HEK293T (cell line): ENCODE results near the gene KIF3A.

ENCODE experiments used
- CTCF ChIA-PET: fragments of 350-600 bp; formaldehyde crosslinking; extraction: SDS; loops from one replicate; lab custom pipeline; 2021; ENCODE audit warnings: antibody characterized with exemption, inconsistent platforms; lab: Yijun Ruan, JAX
- POLR2A ChIA-PET: fragments of 350-600 bp; formaldehyde crosslinking; extraction: SDS; loops from one replicate; lab custom pipeline; 2020; ENCODE audit warnings: antibody characterized with exemption, inconsistent platforms; lab: Yijun Ruan, JAX
- DNase-seq: peaks from one replicate; pipeline ENCODE4 v3.0.0; 2012; ENCODE audit warnings: mixed read lengths; ENCODE audit errors: extremely low spot score
- ARNT ChIP-seq: fragments of 450-650 bp; IDR thresholded peaks from 2 replicates; pipeline ENCODE4 v1.6.1; 2017; ENCODE audit warnings: mild to moderate bottlenecking
- BHLHE40 ChIP-seq: fragments of 450-650 bp; IDR thresholded peaks from 2 replicates; pipeline ENCODE4 v1.6.1; 2016; ENCODE audit warnings: mild to moderate bottlenecking, moderate library complexity, borderline replicate concordance
- CTBP1 ChIP-seq: fragments of 450-650 bp; IDR thresholded peaks from 2 replicates; pipeline ENCODE4 v1.6.1; 2016; ENCODE audit warnings: borderline replicate concordance
- ELF4 ChIP-seq: fragments of 450-650 bp; IDR thresholded peaks from 2 replicates; pipeline ENCODE4 v1.6.1; 2017; ENCODE audit warnings: antibody characterized with exemption
- FOXA1 ChIP-seq: fragments of 450-650 bp; IDR thresholded peaks from 2 replicates; pipeline ENCODE4 v1.6.1; 2016; ENCODE audit warnings: mild to moderate bottlenecking
- FOXK2 ChIP-seq: fragments of 450-650 bp; IDR thresholded peaks from 2 replicates; pipeline ENCODE4 v1.6.1; 2016; ENCODE audit warnings: mild to moderate bottlenecking
- FOXM1 ChIP-seq: fragments of 450-650 bp; IDR thresholded peaks from 2 replicates; pipeline ENCODE4 v1.6.1; 2017; ENCODE audit warnings: mild to moderate bottlenecking, borderline replicate concordance
- HDGF ChIP-seq: fragments of 450-650 bp; IDR thresholded peaks from 2 replicates; pipeline ENCODE4 v1.6.1; 2017; ENCODE audit warnings: antibody characterized with exemption, borderline replicate concordance
- L3MBTL2 ChIP-seq: fragments of 450-650 bp; conservative IDR thresholded peaks from 2 replicates; pipeline ENCODE4 v1.6.1; 2016; ENCODE audit warnings: mild to moderate bottlenecking
- LEF1 ChIP-seq: fragments of 450-650 bp; IDR thresholded peaks from 2 replicates; pipeline ENCODE4 v1.6.1; 2017; ENCODE audit warnings: mild to moderate bottlenecking, borderline replicate concordance
- NFRKB ChIP-seq: fragments of 450-650 bp; IDR thresholded peaks from 2 replicates; pipeline ENCODE4 v1.6.1; 2016; ENCODE audit warnings: mild to moderate bottlenecking, moderate library complexity
- SP1 ChIP-seq: fragments of 450-650 bp; IDR thresholded peaks from 2 replicates; pipeline ENCODE4 v1.6.1; 2017
- SUZ12 ChIP-seq: fragments of 450-650 bp; IDR thresholded peaks from 2 replicates; pipeline ENCODE4 v1.6.1; 2016; ENCODE audit warnings: mild to moderate bottlenecking
- TARDBP ChIP-seq: fragments of 450-650 bp; IDR thresholded peaks from 2 replicates; pipeline ENCODE4 v1.6.1; 2016
- ZNF384 ChIP-seq: fragments of 450-650 bp; IDR thresholded peaks from 2 replicates; pipeline ENCODE4 v1.6.1; 2016
- TF ChIP-seq, protein P1 (sequence below): fragments of 450-650 bp; IDR thresholded peaks from 2 replicates; pipeline ENCODE4 v1.6.1; 2016

KIF3A gene

GRCh38 chr5:132671000-132671399 is 66.3 kb downstream of the KIF3A start:
- DNase-seq = no peak
- CTCF ChIA-PET = no interaction called here
- TF ChIP-seq NFRKB (no peak), SUZ12 (no peak), FOXA1 (no peak), L3MBTL2 (no peak), ARNT (no peak), BHLHE40 (no peak), ZNF384 (no peak), FOXM1 (no peak), TARDBP (no peak), LEF1 (no peak), SP1 (no peak), FOXK2 (no peak), HDGF (no peak), ELF4 (no peak)
- TF ChIP-seq, protein P1, sequence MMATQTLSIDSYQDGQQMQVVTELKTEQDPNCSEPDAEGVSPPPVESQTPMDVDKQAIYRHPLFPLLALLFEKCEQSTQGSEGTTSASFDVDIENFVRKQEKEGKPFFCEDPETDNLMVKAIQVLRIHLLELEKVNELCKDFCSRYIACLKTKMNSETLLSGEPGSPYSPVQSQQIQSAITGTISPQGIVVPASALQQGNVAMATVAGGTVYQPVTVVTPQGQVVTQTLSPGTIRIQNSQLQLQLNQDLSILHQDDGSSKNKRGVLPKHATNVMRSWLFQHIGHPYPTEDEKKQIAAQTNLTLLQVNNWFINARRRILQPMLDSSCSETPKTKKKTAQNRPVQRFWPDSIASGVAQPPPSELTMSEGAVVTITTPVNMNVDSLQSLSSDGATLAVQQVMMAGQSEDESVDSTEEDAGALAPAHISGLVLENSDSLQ = no peak
- POLR2A ChIA-PET = no interaction called here

GRCh38 chr5:132669966-132670882 is 67.1 kb downstream of the KIF3A start:
- POLR2A ChIA-PET = interaction anchor here (1.4 kb wide), 1 partner anchor 8 kb away, joined by 3 read pairs; no protein-coding TSS in a partner anchor
- CTCF ChIA-PET = no interaction called here
- TF ChIP-seq ARNT (no peak), SP1 (no peak), TARDBP (no peak), LEF1 (no peak), L3MBTL2 (no peak), BHLHE40 (no peak), SUZ12 (no peak), ELF4 (no peak), NFRKB (no peak), FOXM1 (no peak), ZNF384 (no peak), HDGF (no peak), FOXK2 (no peak), FOXA1 (no peak)
- TF ChIP-seq, protein P1 = no peak
- DNase-seq = no peak

DNA sequence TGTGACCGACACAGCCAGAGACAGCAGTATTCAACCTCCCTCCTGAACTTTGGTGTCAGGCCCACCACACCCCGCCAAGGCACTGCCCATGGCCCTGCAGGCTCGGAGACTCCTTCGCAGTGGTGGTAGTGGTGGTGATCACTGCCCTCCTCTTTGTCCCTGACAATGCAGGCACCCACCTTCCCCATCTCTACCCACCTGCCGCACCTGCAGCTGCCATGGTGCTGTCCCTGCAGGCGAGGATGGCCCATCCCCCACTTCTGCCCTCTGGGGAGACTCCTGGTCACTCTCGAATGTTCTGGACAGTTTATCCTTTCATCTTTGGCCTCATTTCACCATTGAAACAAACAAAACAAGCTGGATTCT is 67.9 kb downstream of the KIF3A start:
- TF ChIP-seq HDGF (no peak), LEF1 (no peak), SP1 (no peak), SUZ12 (no peak), CTBP1 (no peak), ZNF384 (no peak), NFRKB (no peak), TARDBP (no peak)
- TF ChIP-seq, protein P1 = no peak
- no peak for DNase-seq
- ChIA-PET CTCF (no interaction called here), POLR2A (interaction anchor here (1.4 kb wide), 1 partner anchor 9 kb away, joined by 3 read pairs; no protein-coding TSS in a partner anchor)

DNA sequence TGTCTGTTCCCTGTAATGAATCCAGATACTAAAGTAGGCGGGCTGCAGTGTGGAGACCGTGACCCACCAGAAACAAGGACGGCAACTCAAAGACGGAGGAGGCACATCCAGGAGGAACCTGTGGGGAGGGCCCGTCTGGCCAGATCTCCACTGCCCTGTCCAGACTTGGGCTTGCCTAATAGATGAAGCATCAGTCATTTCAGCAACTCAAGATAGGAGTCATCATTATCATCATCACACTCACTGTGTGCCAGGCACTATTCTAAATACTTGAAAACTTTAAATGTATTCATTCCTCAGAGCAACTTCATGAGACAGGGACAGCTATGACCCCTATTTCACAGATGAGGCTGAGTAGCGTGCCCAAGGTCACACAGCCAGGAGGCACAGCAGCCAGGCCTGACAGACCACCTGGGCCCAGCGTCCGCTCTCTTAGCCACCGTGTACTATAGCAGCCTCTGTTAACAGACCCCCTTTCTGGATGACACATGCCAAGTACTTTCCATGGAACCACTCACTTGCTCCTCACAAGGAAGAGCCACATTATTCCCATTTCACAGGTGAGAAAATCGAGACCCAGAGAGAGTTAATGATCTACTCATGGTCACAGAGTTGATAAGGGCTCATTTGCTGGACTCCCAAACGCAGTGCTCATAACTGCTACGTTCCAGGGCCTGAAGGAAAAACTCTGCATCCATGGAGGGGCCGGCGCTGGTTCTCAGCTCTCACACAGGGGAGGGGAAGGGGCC is 68.5 kb downstream of the KIF3A start:
- ChIA-PET POLR2A (interaction anchor here (1.4 kb wide), 1 partner anchor 9 kb away, joined by 3 read pairs; no protein-coding TSS in a partner anchor), CTCF (no interaction called here)
- no peak for DNase-seq
- TF ChIP-seq ELF4 (no peak), L3MBTL2 (no peak), TARDBP (no peak), SP1 (no peak), NFRKB (no peak), ZNF384 (no peak), SUZ12 (no peak), CTBP1 (no peak), HDGF (no peak), FOXA1 (no peak), ARNT (no peak), FOXK2 (no peak)

DNA sequence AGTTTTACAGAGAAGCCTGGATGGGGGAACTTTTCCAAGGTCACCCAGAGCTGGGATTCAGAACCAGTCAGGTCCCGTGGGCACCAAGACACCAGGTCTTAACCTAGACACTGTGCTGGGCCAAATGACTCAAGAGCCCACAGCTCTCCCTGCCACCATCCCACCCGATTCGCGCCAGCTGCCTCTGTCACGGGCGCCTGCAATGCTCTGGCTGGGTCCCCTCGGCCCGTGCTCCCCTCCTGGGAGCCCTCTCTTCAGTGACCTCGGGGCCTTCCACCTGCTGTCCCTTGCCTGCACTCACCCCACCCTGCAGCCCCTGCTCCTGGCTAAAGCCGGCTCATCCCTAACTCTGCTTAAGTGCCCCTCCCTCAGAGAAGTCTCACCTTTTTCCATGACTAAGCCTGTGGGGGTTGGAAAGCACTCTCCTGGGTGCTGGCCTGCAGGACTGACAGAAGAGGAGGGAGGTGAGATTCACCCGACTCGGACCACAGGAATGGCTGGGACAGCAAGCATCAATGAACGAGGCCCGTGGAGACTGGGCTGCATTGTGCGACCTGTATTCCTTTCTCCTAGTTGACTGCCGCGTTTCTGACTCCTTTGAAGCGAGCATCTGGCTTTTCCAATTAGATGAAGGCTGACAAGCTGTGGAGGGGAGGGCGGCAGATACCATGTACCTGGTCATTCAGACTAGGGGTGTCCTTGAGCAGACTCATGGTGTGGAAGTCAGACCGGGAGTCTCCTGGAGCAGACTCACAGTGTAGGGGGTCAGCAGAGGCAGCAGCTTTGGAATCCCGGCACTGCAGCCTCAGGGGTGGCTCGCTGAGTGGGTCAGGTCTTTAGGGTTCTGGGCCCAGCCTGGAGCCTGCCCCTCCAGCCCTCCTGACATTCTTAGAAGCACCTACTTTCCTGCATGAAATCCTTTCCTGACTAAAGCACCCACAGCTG is 69.3 kb downstream of the KIF3A start:
- TF ChIP-seq HDGF = no peak
- TF ChIP-seq FOXA1 = no peak
- no peak for TF ChIP-seq L3MBTL2
- TF ChIP-seq NFRKB = no peak
- TF ChIP-seq ELF4 = no peak
- no peak for DNase-seq
- POLR2A ChIA-PET = no interaction called here
- CTCF ChIA-PET = no interaction called here
